ENCODE data around the gene COX19. TPM values are rescaled to one million over a fixed set of nuclear protein-coding genes. Genes with fewer than 3 reads are reported as not detected.

COX19 gene
- total and polyA plus RNA-seq, 2 of the 13 experiments (the other 11 are each of a cell fraction or from before 2014, with no cell fraction given): 11.5 to 21.7 TPM

- no peak for TF ChIP-seq ZNF230 (CRISPR knock-in tag; IDR thresholded peaks at IDR 0.05)
Observed at GRCh38 chr7:1009747-1010146, 34.4 kb upstream of the COX19 start (continued).

- DNase-seq (ENCODE audit: low spot score) (no peak), FAIRE-seq (no peak), ATAC-seq (no peak)
- Histone ChIP-seq H3K4me2 (ENCODE audit: low read depth, low read length) (no peak overlapping the region), H2AFZ (ENCODE audit: low read length) (no peak overlapping the region), H3K4me1 (ENCODE audit: insufficient read depth, low read length) (no peaks in the 10 kb centered on the region), H3K27me3 (ENCODE audit: control insufficient read depth in 1 of 2, insufficient read depth in 2 of 2, low read length in 2 of 2) (no peaks in the 10 kb centered on the region), H3K4me3 (replicated peaks in 1 of 3; ENCODE audit: insufficient read depth in 1 of 3, low read depth in 2 of 3, low read length in 3 of 3) (no peak overlapping the region), H4K20me1 (ENCODE audit: insufficient read depth, low read length) (no peaks in the 10 kb centered on the region), H3K27ac (ENCODE audit: extremely low read length, insufficient read depth, low read length) (no peak overlapping the region), H3K36me3 (replicated peaks in 1 of 2; ENCODE audit: control insufficient read depth in 1 of 2, insufficient read depth in 2 of 2, low read length in 2 of 2) (peaks cover 3 to 7% of the 10 kb centered on the region in 2 experiments; a peak in 2 of 5 replicates), H3K9ac (ENCODE audit: insufficient read depth, low read depth, low read length) (no peak overlapping the region), H3K79me2 (ENCODE audit: insufficient read depth, low read length) (peaks cover 2% of the 10 kb centered on the region), H3K9me3 (ENCODE audit: low read length) (no peaks in the 10 kb centered on the region)
- in situ Hi-C loops (cut with HindIII; ENCODE audit: extremely low pct_ligation_motif_present, low pct_unique_long_range_greater_than_20kb) (no loop called here), intact Hi-C loops (cut with micrococcal nuclease; ENCODE audit: unreplicated experiment) (no loop called here)
- WGBS (ENCODE audit: low lambda C conversion rate): 97% methylated on average over 37 of the region's 37 CpGs
- POLR2A ChIA-PET: no interaction called here
- TF ChIP-seq NFKBIZ (CRISPR knock-in tag; IDR thresholded peaks at IDR 0.05): no peak
- TF ChIP-seq, protein P1, sequence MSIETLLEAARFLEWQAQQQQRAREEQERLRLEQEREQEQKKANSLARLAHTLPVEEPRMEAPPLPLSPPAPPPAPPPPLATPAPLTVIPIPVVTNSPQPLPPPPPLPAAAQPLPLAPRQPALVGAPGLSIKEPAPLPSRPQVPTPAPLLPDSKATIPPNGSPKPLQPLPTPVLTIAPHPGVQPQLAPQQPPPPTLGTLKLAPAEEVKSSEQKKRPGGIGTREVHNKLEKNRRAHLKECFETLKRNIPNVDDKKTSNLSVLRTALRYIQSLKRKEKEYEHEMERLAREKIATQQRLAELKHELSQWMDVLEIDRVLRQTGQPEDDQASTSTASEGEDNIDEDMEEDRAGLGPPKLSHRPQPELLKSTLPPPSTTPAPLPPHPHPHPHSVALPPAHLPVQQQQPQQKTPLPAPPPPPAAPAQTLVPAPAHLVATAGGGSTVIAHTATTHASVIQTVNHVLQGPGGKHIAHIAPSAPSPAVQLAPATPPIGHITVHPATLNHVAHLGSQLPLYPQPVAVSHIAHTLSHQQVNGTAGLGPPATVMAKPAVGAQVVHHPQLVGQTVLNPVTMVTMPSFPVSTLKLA (IDR thresholded peaks at IDR 0.05): peak; percentile 71
- no TSS peak for BruUV-seq (replicated peaks)
- CTCF ChIA-PET (ENCODE audit: low intra/inter-chr PET ratio, low total read pairs): no interaction called here
Observed at GRCh38 chr7:1008733-1009363, 33.5 kb upstream of the COX19 start.

- no peak for DNase-seq (ENCODE audit: low spot score)
- WGBS (ENCODE audit: low lambda C conversion rate): 100% methylated on average over 1 of the region's 15 CpGs
- intact Hi-C loops (cut with micrococcal nuclease; ENCODE audit: unreplicated experiment) (no loop called here), in situ Hi-C loops (cut with HindIII; ENCODE audit: extremely low pct_ligation_motif_present, low pct_unique_long_range_greater_than_20kb) (no loop called here)
- no peak for FAIRE-seq
- H4K20me1 ChIP-seq (ENCODE audit: insufficient read depth, low read length): no peaks in the 10 kb centered on the region
- H3K27ac ChIP-seq (ENCODE audit: extremely low read length, insufficient read depth, low read length): no peak overlapping the region
- H3K27me3 ChIP-seq (ENCODE audit: control insufficient read depth in 1 of 2, insufficient read depth in 2 of 2, low read length in 2 of 2): no peaks in the 10 kb centered on the region
- H3K9ac ChIP-seq (ENCODE audit: insufficient read depth, low read depth, low read length): no peak overlapping the region
- ChIA-PET POLR2A (no interaction called here), CTCF (ENCODE audit: low intra/inter-chr PET ratio, low total read pairs) (no interaction called here)
- H3K4me3 ChIP-seq (replicated peaks in 1 of 3; ENCODE audit: insufficient read depth in 1 of 3, low read depth in 2 of 3, low read length in 3 of 3): no peak overlapping the region
- no peaks in the 10 kb centered on the region for H3K9me3 ChIP-seq (ENCODE audit: low read length)
- no peaks in the 10 kb centered on the region for H3K79me2 ChIP-seq (ENCODE audit: insufficient read depth, low read length)
- BruUV-seq (replicated peaks): no TSS peak
- ATAC-seq: no peak
- no peak overlapping the region for H3K4me2 ChIP-seq (ENCODE audit: low read depth, low read length)
- peaks cover 3 to 7% of the 10 kb centered on the region in 2 experiments; a peak in 2 of 5 replicates for H3K36me3 ChIP-seq (replicated peaks in 1 of 2; ENCODE audit: control insufficient read depth in 1 of 2, insufficient read depth in 2 of 2, low read length in 2 of 2)
- no peak overlapping the region for H2AFZ ChIP-seq (ENCODE audit: low read length)
- no peaks in the 10 kb centered on the region for H3K4me1 ChIP-seq (ENCODE audit: insufficient read depth, low read length)
- no peak for TF ChIP-seq POLR2A (IDR thresholded peaks at IDR 0.05; ENCODE audit: insufficient read depth in 1 of 2, low read depth in 2 of 2, low read length in 2 of 2)
- TF ChIP-seq, protein P2, sequence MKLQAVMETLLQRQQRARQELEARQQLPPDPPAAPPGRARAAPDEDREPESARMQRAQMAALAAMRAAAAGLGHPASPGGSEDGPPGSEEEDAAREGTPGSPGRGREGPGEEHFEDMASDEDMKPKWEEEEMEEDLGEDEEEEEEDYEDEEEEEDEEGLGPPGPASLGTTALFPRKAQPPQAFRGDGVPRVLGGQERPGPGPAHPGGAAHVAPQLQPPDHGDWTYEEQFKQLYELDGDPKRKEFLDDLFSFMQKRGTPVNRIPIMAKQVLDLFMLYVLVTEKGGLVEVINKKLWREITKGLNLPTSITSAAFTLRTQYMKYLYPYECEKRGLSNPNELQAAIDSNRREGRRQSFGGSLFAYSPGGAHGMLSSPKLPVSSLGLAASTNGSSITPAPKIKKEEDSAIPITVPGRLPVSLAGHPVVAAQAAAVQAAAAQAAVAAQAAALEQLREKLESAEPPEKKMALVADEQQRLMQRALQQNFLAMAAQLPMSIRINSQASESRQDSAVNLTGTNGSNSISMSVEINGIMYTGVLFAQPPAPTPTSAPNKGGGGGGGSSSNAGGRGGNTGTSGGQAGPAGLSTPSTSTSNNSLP (IDR thresholded peaks at IDR 0.05; ENCODE audit: low read depth, low read length): no peak
- no peak for TF ChIP-seq CHCHD3 (CRISPR knock-in tag; IDR thresholded peaks at IDR 0.05)
- TF ChIP-seq HCFC1 (IDR thresholded peaks at IDR 0.05; ENCODE audit: low read depth, low read length): no peak
- no peak for TF ChIP-seq ZNF350 (CRISPR knock-in tag; IDR thresholded peaks at IDR 0.05; ENCODE audit: borderline replicate concordance, low read depth)
Observed at GRCh38 chr7:1007901-1008300, 32.6 kb upstream of the COX19 start.
